OCI-LY1 (cell line): ENCODE measurements around the gene GNAT3.

Experiments used
- EZH2 ChIP-seq: fragments of 200-600 bp; sonication (generic), shearing (Covaris generic); IDR thresholded peaks from 2 replicates; pipeline ENCODE4 v1.8.0; 2017; ENCODE audit warnings: borderline replicate concordance, mixed run types, mild to moderate bottlenecking, antibody characterized with exemption, low read length, moderate library complexity, mixed read lengths
- TF ChIP-seq, protein P1 (sequence below): fragments of 200-600 bp; sonication (generic), shearing (Covaris generic); IDR thresholded peaks from 2 replicates; pipeline ENCODE4 v1.5.1; 2017; ENCODE audit warnings: mild to moderate bottlenecking, antibody characterized with exemption, low read length, moderate library complexity, mixed read lengths

DNA sequence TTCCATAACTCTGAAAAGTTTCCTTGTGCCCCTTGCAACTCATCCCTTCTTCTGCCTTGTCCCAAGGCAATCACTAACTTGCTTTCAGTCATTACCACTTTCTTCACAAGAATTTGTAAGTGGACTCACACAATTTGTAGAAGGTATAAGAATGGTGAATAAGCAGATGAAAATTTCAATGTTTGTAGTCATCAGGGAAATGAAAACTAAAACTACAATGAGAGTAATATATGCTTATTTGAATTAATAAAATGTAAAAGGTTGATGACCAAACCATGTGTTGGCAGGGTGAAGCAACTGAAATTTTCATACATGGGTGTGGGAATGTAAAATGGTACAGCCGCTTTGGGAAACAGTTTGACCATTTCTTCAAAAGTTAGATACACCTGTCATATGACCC is 79.7 kb downstream of the GNAT3 start:
- TF ChIP-seq, protein P1, sequence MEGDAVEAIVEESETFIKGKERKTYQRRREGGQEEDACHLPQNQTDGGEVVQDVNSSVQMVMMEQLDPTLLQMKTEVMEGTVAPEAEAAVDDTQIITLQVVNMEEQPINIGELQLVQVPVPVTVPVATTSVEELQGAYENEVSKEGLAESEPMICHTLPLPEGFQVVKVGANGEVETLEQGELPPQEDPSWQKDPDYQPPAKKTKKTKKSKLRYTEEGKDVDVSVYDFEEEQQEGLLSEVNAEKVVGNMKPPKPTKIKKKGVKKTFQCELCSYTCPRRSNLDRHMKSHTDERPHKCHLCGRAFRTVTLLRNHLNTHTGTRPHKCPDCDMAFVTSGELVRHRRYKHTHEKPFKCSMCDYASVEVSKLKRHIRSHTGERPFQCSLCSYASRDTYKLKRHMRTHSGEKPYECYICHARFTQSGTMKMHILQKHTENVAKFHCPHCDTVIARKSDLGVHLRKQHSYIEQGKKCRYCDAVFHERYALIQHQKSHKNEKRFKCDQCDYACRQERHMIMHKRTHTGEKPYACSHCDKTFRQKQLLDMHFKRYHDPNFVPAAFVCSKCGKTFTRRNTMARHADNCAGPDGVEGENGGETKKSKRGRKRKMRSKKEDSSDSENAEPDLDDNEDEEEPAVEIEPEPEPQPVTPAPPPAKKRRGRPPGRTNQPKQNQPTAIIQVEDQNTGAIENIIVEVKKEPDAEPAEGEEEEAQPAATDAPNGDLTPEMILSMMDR = no peak
- no peak for TF ChIP-seq EZH2
